NB4 (cell line): Measurements from ENCODE around the gene FSD2.

ENCODE experiments used
- CTCF ChIP-seq: IDR thresholded peaks from one replicate; pipeline ENCODE4 v1.5.1; 2012; ENCODE audit warnings: low read depth, low read length
- MYC ChIP-seq: IDR thresholded peaks from 2 replicates; pipeline ENCODE4 v1.6.1; 2011; ENCODE audit warnings: low read depth, low read length
- POLR2A ChIP-seq: IDR thresholded peaks from 2 replicates; pipeline ENCODE4 v1.6.1; 2011; ENCODE audit warnings: mild to moderate bottlenecking; ENCODE audit not compliant: insufficient read length; ENCODE audit errors: extremely low read depth

GRCh38 chr15:82743810-82744209 is 62.1 kb downstream of the FSD2 start:
- TF ChIP-seq CTCF (no peak), MYC (no peak), POLR2A (no peak)
